Measurements from ENCODE around the gene GRK3. TPM values are rescaled to one million over a fixed set of nuclear protein-coding genes. Genes with fewer than 3 reads are reported as not detected.

Gene GRK3
- total and polyA plus RNA-seq, 2 donors (not counting 3 experiments of a cell fraction or from before 2014, with no cell fraction given) = 0.68 to 4.4 TPM

DNA sequence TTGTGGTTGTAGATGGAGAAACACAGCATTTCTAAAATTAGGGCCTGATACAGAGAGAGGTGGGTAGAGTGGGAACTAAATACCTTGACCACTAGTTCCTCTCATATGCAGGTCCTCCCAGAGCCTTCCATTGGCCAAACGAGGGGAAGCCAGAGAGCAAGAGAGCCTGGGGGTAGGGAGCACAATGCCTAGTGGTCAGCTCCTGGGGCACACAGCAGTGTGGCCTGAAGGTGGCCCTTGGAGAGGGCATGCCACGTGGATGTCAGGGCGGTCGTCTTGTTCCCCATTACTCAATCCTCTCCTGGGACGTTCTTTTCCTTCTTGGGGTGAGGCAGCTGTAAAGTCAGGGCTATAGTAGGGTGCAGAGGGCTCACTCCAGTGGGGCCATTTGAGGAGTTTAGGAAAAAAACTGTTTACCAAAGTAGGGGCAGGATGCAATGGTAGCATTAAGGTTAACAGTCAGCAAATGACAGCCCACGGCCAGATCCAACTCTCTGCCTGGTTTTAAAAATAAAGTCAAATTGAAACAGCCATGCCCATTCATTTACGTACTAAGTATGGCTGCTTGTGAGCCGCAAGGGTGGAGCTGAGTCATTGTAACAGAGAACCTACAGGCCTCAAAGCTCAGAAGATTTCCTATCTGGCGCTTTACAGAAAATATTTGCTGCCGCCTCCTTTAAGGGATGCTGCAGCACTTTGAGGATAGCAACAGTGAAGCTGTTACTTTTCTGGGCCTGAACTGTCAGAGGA lies 185.1 kb downstream of the GRK3 start:
- CTCF ChIA-PET = interaction anchor here (0.9 to 1.6 kb wide), 5 partner anchors 8 to 287 kb away, joined by 3 to 6 read pairs (median 4); partner anchors contain the start of gene MYO18B

More for the DNA sequence above, 185.1 kb downstream of the GRK3 start:
- Histone ChIP-seq H3K27ac (ENCODE audit: insufficient read depth, low read depth, low read length) (no peak overlapping the region), H2AFZ (ENCODE audit: low read depth, low read length) (no peak overlapping the region), H3K36me3 (ENCODE audit: control insufficient read depth in 2 of 2, extremely low read depth in 1 of 2, insufficient read depth in 2 of 2, low read length in 2 of 2) (no peaks in the 10 kb centered on the region), H3K9me1 (replicated peaks; ENCODE audit: control insufficient read depth, extremely low read depth, insufficient read depth, low read length) (no peaks in the 10 kb centered on the region), H3K4me2 (ENCODE audit: insufficient read depth, low read length) (no peak overlapping the region), H3K9ac (replicated peaks; ENCODE audit: extremely low read depth, insufficient read depth, low read length) (no peak overlapping the region), H3K9me3 (replicated peaks; ENCODE audit: control insufficient read depth, insufficient read depth, low read length) (no peaks in the 10 kb centered on the region), H3K4me3 (replicated peaks in 1 of 3; ENCODE audit: insufficient read depth in 1 of 3, low read depth in 1 of 3, low read length in 3 of 3) (no peak overlapping the region), H3K79me2 (ENCODE audit: control insufficient read depth, insufficient read depth, low read length) (no peaks in the 10 kb centered on the region), H4K20me1 (replicated peaks; ENCODE audit: control insufficient read depth, extremely low read depth, insufficient read depth, low read length) (no peaks in the 10 kb centered on the region), H3K27me3 (ENCODE audit: control insufficient read depth in 2 of 2, insufficient read depth in 2 of 2, low read length in 2 of 2) (no peaks in the 10 kb centered on the region), H3K4me1 (ENCODE audit: control insufficient read depth, extremely low read depth, insufficient read depth, low read length) (peaks cover 23% of the 10 kb centered on the region)
- intact Hi-C loops (cut with micrococcal nuclease) (no loop called here), dilution Hi-C loops (cut with MboI; ENCODE audit: extremely low pct_ligation_motif_present, low sequenced_read_pairs) (no loop called here)
- POLR2A ChIA-PET = no interaction called here
- BruUV-seq (replicated peaks) = no TSS peak
- DNase-seq (ENCODE audit: low read depth, low spot score) = no peak
- no peak for TF ChIP-seq MAX (IDR thresholded peaks at IDR 0.05; ENCODE audit: insufficient read depth, insufficient read length)
- no peak for TF ChIP-seq POLR2A (IDR thresholded peaks at IDR 0.05; ENCODE audit: low read depth, low read length)
- no peak for TF ChIP-seq MYC (IDR thresholded peaks at IDR 0.05; ENCODE audit: low read depth, low read length)
- TF ChIP-seq, protein P1, sequence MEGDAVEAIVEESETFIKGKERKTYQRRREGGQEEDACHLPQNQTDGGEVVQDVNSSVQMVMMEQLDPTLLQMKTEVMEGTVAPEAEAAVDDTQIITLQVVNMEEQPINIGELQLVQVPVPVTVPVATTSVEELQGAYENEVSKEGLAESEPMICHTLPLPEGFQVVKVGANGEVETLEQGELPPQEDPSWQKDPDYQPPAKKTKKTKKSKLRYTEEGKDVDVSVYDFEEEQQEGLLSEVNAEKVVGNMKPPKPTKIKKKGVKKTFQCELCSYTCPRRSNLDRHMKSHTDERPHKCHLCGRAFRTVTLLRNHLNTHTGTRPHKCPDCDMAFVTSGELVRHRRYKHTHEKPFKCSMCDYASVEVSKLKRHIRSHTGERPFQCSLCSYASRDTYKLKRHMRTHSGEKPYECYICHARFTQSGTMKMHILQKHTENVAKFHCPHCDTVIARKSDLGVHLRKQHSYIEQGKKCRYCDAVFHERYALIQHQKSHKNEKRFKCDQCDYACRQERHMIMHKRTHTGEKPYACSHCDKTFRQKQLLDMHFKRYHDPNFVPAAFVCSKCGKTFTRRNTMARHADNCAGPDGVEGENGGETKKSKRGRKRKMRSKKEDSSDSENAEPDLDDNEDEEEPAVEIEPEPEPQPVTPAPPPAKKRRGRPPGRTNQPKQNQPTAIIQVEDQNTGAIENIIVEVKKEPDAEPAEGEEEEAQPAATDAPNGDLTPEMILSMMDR (IDR thresholded peaks at IDR 0.05; ENCODE audit: extremely low read depth in 1 of 2, insufficient read depth in 1 of 2, low read depth in 1 of 2, low read length in 2 of 2) = no peak
- no peak for TF ChIP-seq EZH2 (IDR thresholded peaks at IDR 0.05; ENCODE audit: borderline replicate concordance, low read depth, low read length, severe bottlenecking)
- TF ChIP-seq GATA2 (IDR thresholded peaks at IDR 0.05; ENCODE audit: insufficient read depth, insufficient read length, low read depth, low read length) = no peak
- no peak for TF ChIP-seq JUN (IDR thresholded peaks at IDR 0.05; ENCODE audit: borderline replicate concordance, insufficient read depth, insufficient read length, low read depth)
- no peak for TF ChIP-seq POLR2AphosphoS5 (IDR thresholded peaks at IDR 0.05; ENCODE audit: insufficient read depth, low read depth, low read length)
- TF ChIP-seq FOS (IDR thresholded peaks at IDR 0.05; ENCODE audit: borderline replicate concordance, insufficient read depth, low read length) = no peak
- FAIRE-seq = no peak
